D721Med (cell line): ENCODE measurements around the gene NCK2.

Experiments
- DNase-seq: peaks from one replicate; pipeline ENCODE4 v3.0.0; 2011; ENCODE audit warnings: low spot score; ENCODE audit not compliant: insufficient read length
- FAIRE-seq: peaks from 2 replicates; lab custom pipeline; 2011; peaks lifted over from hg19 to GRCh38; lab: Jason Lieb, UNC
- CTCF ChIP-seq: IDR thresholded peaks from 2 replicates; pipeline ENCODE4 v1.5.1; 2012; ENCODE audit warnings: mild to moderate bottlenecking, control low read depth; ENCODE audit not compliant: insufficient read depth; ENCODE audit errors: missing control alignments

Gene NCK2

DNA sequence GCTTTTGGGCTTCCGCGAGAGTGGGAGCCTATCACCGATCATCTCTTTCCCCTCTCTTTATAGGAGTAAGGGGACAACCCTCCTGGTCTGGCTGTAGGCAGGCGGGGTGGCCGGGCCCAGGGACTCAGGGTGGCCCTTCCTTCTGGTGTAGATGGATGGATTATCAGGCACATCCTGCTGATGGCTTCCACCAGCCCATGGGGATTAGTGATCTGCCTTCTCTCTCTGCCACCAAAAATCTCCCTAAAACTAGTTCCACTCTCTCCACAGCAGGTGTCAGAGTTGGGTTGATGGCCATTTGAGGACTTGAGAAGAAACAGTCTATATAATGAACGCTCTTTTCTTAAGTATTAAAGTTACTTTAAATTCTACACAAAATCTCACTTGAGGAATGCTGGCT lies 37.4 kb downstream of the NCK2 start:
- no peak for DNase-seq
- FAIRE-seq = no peak

GRCh38 chr2:105782646-105783045 lies 37.9 kb downstream of the NCK2 start:
- FAIRE-seq (no peak), DNase-seq (no peak)
- TF ChIP-seq CTCF = no peak

More for the DNA sequence above, 37.4 kb downstream of the NCK2 start:
- no peak for TF ChIP-seq CTCF

DNA sequence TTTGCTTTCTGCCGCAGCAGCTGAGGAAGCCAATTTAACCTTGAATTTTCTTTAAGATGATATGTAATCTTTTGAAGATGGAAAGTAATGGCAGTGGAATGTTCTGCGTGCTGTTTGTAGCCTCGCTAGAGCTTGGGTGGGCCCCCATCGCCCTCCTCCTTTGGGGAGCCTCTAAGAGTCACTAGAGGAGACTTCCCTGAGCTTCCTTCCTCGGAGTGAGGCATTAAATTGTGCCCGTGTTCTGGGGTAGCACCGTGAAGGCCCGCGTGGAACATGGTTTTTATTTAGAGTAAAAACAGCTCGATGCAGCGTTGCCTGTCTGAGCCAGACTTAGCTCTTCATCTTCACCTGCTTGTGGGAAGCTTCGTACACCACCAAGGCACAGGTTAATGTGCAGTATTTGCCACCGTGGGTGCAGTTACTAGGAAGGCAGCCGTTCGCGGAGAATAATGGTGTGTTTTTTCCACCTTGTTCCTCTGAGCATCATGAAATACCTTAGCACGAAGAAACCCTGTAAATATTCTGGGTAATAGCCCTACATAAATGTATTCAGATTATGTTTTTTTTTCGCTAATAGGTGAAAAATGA lies 38.5 kb downstream of the NCK2 start:
- DNase-seq (no peak), FAIRE-seq (no peak)
- no peak for TF ChIP-seq CTCF

- FAIRE-seq (no peak), DNase-seq (no peak)
- no peak for TF ChIP-seq CTCF
Observed at GRCh38 chr2:105783972-105784371, 39.3 kb downstream of the NCK2 start.

- no peak for FAIRE-seq
- DNase-seq = no peak
- TF ChIP-seq CTCF = no peak
Observed at GRCh38 chr2:105784589-105784988, 39.9 kb downstream of the NCK2 start.

- no peak for TF ChIP-seq CTCF
- FAIRE-seq (no peak), DNase-seq (no peak)
Observed at GRCh38 chr2:105785095-105785847, 40.6 kb downstream of the NCK2 start.
